GM12874 (cell line): ENCODE measurements around the gene TRAK1.

Experiments used
- CTCF ChIP-seq: IDR thresholded peaks from 2 replicates; pipeline ENCODE4 v1.5.1; 2011; ENCODE audit warnings: low read depth, mild to moderate bottlenecking, control low read depth, low read length, moderate library complexity; ENCODE audit not compliant: insufficient read depth

The TRAK1 gene

DNA sequence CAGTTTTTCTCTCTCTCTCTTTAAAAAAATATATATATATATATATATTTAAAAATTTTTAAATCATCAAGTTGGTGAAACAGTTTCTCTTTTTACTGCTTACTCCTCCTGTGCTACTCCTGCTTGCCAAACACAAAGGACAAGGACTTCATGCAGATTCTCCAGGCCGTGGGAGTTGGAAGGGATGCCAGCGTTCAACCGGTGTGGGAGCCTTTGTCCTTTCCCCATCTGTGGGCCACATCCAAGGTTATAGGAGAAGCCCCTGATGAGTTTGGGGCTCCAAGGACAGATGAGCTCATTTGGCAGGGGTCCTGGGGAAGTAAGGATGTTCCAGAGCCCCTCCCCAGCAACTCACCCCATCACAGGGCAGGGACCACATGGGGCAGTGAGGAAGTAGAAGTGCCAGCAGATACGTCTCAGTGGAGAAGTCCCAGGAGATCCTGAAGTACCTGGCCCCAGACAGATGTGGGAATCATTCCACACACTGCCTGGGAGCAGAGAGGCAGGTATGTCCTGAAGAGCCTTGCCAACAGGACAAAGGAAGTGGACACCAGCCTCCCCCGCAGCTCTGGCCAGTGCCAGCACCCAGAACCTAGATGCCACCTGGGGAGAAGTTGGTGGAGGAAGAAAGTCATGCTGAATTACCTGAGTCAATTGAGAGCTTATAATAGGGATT, 138.2 kb downstream of the TRAK1 start:
- no peak for TF ChIP-seq CTCF

GRCh38 chr3:42229942-42230688, 139.0 kb downstream of the TRAK1 start:
- TF ChIP-seq CTCF, result no peak

GRCh38 chr3:42230860-42231259, 139.7 kb downstream of the TRAK1 start:
- TF ChIP-seq CTCF, result no peak

- no peak for TF ChIP-seq CTCF
These were observed 144.4 kb downstream of the TRAK1 start for GRCh38 chr3:42235532-42235931.

DNA sequence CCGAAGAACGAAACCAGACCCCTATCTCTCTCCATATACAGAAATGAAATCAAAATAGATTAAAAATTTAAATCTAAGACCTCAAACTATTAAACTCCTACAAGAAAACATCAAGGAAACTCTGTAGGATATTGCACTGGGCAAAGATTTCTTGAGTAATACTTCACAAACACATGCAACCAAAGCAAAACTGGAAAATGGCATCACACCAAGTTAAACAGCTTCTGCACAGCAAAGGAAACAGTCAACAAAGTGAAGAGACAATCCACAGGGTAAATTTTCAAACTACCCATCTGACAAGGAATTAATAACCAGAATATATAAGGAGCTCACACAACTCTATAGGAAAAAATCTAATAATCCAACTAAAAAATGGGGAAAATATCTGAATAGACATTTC, 145.5 kb downstream of the TRAK1 start:
- TF ChIP-seq CTCF, result no peak

DNA sequence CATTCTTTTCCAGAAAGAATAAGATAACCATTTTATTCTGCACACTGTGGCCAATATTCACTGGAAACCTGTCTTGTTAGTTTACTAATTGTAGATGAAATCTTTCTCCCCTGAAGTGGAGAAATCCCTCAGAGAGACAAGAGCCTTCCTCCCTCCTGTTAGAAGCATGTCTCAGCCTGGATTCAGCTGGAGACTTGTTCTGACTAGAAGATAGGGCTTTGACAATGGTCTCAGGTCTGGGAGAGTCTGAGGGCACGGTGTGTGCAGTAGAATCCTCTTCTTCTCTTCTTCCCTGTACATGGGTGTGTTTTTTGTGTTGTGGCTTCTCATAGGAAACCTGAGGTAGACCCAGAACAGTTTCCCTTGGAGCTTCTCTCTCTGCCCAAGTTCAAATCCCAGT, 154.9 kb downstream of the TRAK1 start:
- no peak for TF ChIP-seq CTCF

GRCh38 chr3:42247576-42248027, 156.4 kb downstream of the TRAK1 start:
- TF ChIP-seq CTCF, result peak; percentile 67
